GM23338 (cell line): Measurements from ENCODE around the gene RAD1. TPM values are rescaled to one million over a fixed set of nuclear protein-coding genes. Genes with fewer than 3 reads are reported as not detected.

Experiments
- ATAC-seq: fragments of 200-7000 bp; cut with Tn5 transposase; 3 replicates; pipeline ENCODE4 v1.9.1; 2020
- DNase-seq: peaks from one replicate; pipeline ENCODE4 v3.0.0-alpha.2; 2015; ENCODE audit warnings: low spot score
- H2AFZ ChIP-seq: fragments of 200-600 bp; sonication (generic); 2 replicates; pipeline ENCODE4 v1.8.0; 2016; ENCODE audit warnings: antibody characterized with exemption, mild to moderate bottlenecking, moderate library complexity
- H3F3A ChIP-seq: fragments of 200-600 bp; sonication (generic); replicated peaks from 2 replicates; pipeline ENCODE4 v1.8.0; 2017; ENCODE audit warnings: antibody characterized with exemption, mixed run types, low read depth
- H3K27ac ChIP-seq: fragments of 200-600 bp; sonication (generic); 2 replicates; pipeline ENCODE4 v1.6.1; 2016; ENCODE audit warnings: low read depth
- H3K27me3 ChIP-seq: fragments of 200-600 bp; sonication (generic); 2 replicates; pipeline ENCODE4 v1.8.0; 2016; ENCODE audit warnings: mild to moderate bottlenecking, mixed run types, moderate library complexity; ENCODE audit not compliant: insufficient read depth
- H3K36me3 ChIP-seq: fragments of 200-600 bp; sonication (generic); 2 replicates; pipeline ENCODE4 v1.8.0; 2016; ENCODE audit warnings: mild to moderate bottlenecking; ENCODE audit not compliant: insufficient read depth
- H3K4me1 ChIP-seq: fragments of 200-600 bp; sonication (generic); 2 replicates; pipeline ENCODE4 v1.8.0; 2016; ENCODE audit warnings: mild to moderate bottlenecking, moderate library complexity; ENCODE audit not compliant: insufficient read depth
- H3K4me2 ChIP-seq: fragments of 200-600 bp; sonication (generic); 2 replicates; pipeline ENCODE4 v1.7.1; 2017; ENCODE audit warnings: mixed run types
- H3K4me3 ChIP-seq: fragments of 200-600 bp; sonication (generic); 2 replicates; pipeline ENCODE4 v1.6.1; 2016; ENCODE audit warnings: mixed run types
- H3K79me2 ChIP-seq: fragments of 200-600 bp; sonication (generic); replicated peaks from 2 replicates; pipeline ENCODE4 v1.8.0; 2017; ENCODE audit warnings: mild to moderate bottlenecking; ENCODE audit not compliant: insufficient read depth
- H3K9me2 ChIP-seq: fragments of 200-600 bp; sonication (generic); 2 replicates; pipeline ENCODE4 v1.8.0; 2017; ENCODE audit not compliant: insufficient read depth
- H4K20me1 ChIP-seq: fragments of 200-600 bp; sonication (generic); replicated peaks from 2 replicates; pipeline ENCODE4 v1.8.0; 2017; ENCODE audit warnings: mild to moderate bottlenecking; ENCODE audit not compliant: insufficient read depth
- H3K27ac Mint-ChIP-seq: 2 replicates; pipeline ENCODE4 v1.8.0; 2020; ENCODE audit warnings: inconsistent platforms, mild to moderate bottlenecking, moderate library complexity, mixed read lengths
- H3K27me3 Mint-ChIP-seq: 3 replicates; pipeline ENCODE4 v1.8.0; 2022; ENCODE audit warnings: low read depth, mild to moderate bottlenecking, moderate library complexity, mixed read lengths, inconsistent platforms; ENCODE audit not compliant: insufficient read depth, poor library complexity
- H3K36me3 Mint-ChIP-seq: 3 replicates; pipeline ENCODE4 v1.8.0; 2021; ENCODE audit warnings: low read depth, mild to moderate bottlenecking, inconsistent platforms, moderate library complexity, mixed read lengths
- H3K4me1 Mint-ChIP-seq: 3 replicates; pipeline ENCODE4 v1.8.0; 2020; ENCODE audit warnings: mild to moderate bottlenecking, inconsistent platforms, mixed read lengths
- H3K4me3 Mint-ChIP-seq: 3 replicates; pipeline ENCODE4 v1.8.0; 2021; ENCODE audit warnings: moderate library complexity, mild to moderate bottlenecking, inconsistent platforms, mixed read lengths
- H3K9me3 Mint-ChIP-seq: 3 replicates; pipeline ENCODE4 v1.8.0; 2020; ENCODE audit warnings: moderate library complexity, mild to moderate bottlenecking, inconsistent platforms, mixed read lengths
- CREB1 ChIP-seq: fragments of 250-450 bp; sonication (Bioruptor Pico); IDR thresholded peaks from 2 replicates; pipeline ENCODE4 v1.5.0; 2020; ENCODE audit warnings: low read depth, mild to moderate bottlenecking, moderate library complexity
- EZH2 ChIP-seq: fragments of 200-600 bp; sonication (generic); IDR thresholded peaks from one replicate; pipeline ENCODE4 v1.8.0; 2017; ENCODE audit warnings: antibody characterized with exemption, mild to moderate bottlenecking, low read depth; ENCODE audit not compliant: unreplicated experiment
- EZH2phosphoT487 ChIP-seq: fragments of 200-600 bp; sonication (generic); IDR thresholded peaks from one replicate; pipeline ENCODE4 v1.8.1; 2018; ENCODE audit warnings: antibody characterized with exemption; ENCODE audit not compliant: unreplicated experiment
- NANOG ChIP-seq: IDR thresholded peaks from 2 replicates; pipeline ENCODE4 v1.6.1; 2016; ENCODE audit warnings: antibody characterized with exemption, borderline replicate concordance
- STAT1 ChIP-seq: IDR thresholded peaks from one replicate; pipeline ENCODE4 v1.6.1; 2016; ENCODE audit warnings: antibody characterized with exemption; ENCODE audit not compliant: unreplicated experiment
- polyA plus RNA-seq: library from polyadenylated mRNA; unstranded; fragments of >200 nt; fragmentation: Nextera tagmentation; extraction: Ambion mirVana; gene quantifications from 2 replicates; pipeline ENCODE4 v1.2.1, GENCODE V29; 2016
- total RNA-seq: library from RNA; depleted of rRNA; stranded (reverse); fragments of >200 nt; shearing (Covaris generic); gene quantifications from 2 replicates; pipeline ENCODE4 v1.2.3, GENCODE V29; 2014
- TF ChIP-seq, protein P1 (sequence below), 2 experiments: fragments of 200-600 bp in 1 of 2; sonication (generic) in 1 of 2; conservative IDR thresholded peaks; 2 replicates each; pipeline versions ENCODE4 v1.5.1 to v1.6.1; 2016 to 2017; ENCODE audit warnings: antibody characterized with exemption in 2 of 2, low read depth in 2 of 2, mild to moderate bottlenecking in 2 of 2, moderate library complexity in 1 of 2
- TF ChIP-seq, protein P2 (sequence below): IDR thresholded peaks from 2 replicates; pipeline ENCODE4 v1.6.1; 2016; ENCODE audit warnings: antibody characterized with exemption
- TF ChIP-seq, protein P3 (sequence below): IDR thresholded peaks from one replicate; pipeline ENCODE4 v1.6.1; 2018; ENCODE audit warnings: antibody characterized with exemption; ENCODE audit not compliant: unreplicated experiment
- TF ChIP-seq, protein P4 (sequence below): fragments of 250-450 bp; sonication (Bioruptor Pico); IDR thresholded peaks from 2 replicates; pipeline ENCODE4 v1.5.0; 2020; ENCODE audit warnings: mild to moderate bottlenecking, moderate library complexity

The RAD1 gene
- total and polyA plus RNA-seq, 2 experiments from 2014 or later: 39.3 to 40.9 TPM

DNA sequence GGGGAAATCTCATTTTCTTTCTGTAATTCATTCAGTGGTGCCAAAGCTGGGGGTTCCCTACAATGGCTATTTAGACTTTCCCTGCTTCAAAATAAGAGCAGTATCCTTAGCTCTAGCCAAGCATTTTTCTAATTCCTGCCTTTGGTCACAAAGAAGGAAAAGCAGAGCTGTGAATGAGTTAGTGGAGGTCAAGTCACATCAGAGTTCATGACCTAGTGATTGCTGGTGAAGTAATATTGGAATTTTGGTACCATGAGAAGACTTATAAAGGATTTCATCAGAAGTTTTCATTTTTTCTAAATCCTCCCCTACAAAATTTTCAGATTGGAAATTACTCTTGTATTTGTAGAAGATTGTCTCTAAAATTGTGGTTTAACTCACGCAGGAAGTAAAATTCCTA, 42.0 kb upstream of the RAD1 start:
- no peak for ATAC-seq
- Histone ChIP-seq H3K4me3 (no peak overlapping the region), H3K36me3 (peaks cover 17% of the 10 kb centered on the region), H4K20me1 (no peaks in the 10 kb centered on the region), H2AFZ (no peak overlapping the region), H3K27ac (no peak overlapping the region), H3K79me2 (no peaks in the 10 kb centered on the region; the same call in 1 of the 2 replicates), H3K27me3 (no peaks in the 10 kb centered on the region), H3K9me2 (no peaks in the 10 kb centered on the region), H3K4me2 (no peak overlapping the region), H3K4me1 (no peaks in the 10 kb centered on the region), H3F3A (no peaks in the 10 kb centered on the region)
- no peak for TF ChIP-seq EZH2
- TF ChIP-seq STAT1: no peak
- TF ChIP-seq, protein P1, sequence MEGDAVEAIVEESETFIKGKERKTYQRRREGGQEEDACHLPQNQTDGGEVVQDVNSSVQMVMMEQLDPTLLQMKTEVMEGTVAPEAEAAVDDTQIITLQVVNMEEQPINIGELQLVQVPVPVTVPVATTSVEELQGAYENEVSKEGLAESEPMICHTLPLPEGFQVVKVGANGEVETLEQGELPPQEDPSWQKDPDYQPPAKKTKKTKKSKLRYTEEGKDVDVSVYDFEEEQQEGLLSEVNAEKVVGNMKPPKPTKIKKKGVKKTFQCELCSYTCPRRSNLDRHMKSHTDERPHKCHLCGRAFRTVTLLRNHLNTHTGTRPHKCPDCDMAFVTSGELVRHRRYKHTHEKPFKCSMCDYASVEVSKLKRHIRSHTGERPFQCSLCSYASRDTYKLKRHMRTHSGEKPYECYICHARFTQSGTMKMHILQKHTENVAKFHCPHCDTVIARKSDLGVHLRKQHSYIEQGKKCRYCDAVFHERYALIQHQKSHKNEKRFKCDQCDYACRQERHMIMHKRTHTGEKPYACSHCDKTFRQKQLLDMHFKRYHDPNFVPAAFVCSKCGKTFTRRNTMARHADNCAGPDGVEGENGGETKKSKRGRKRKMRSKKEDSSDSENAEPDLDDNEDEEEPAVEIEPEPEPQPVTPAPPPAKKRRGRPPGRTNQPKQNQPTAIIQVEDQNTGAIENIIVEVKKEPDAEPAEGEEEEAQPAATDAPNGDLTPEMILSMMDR (conservative IDR thresholded peaks at IDR 0.05; ENCODE audit: low read depth in 2 of 2): no peak
- no peak for TF ChIP-seq CREB1 (CRISPR knock-in tag)
- TF ChIP-seq NANOG: no peak
- Mint-ChIP-seq H3K4me1 (no peaks in the 10 kb centered on the region), H3K4me3 (no peak overlapping the region), H3K36me3 (peaks cover 23% of the 10 kb centered on the region), H3K9me3 (no peaks in the 10 kb centered on the region), H3K27ac (no peak overlapping the region; the same call in 1 of the 2 replicates), H3K27me3 (peaks cover 3% of the 10 kb centered on the region)
- DNase-seq: peak; percentile 26

DNA sequence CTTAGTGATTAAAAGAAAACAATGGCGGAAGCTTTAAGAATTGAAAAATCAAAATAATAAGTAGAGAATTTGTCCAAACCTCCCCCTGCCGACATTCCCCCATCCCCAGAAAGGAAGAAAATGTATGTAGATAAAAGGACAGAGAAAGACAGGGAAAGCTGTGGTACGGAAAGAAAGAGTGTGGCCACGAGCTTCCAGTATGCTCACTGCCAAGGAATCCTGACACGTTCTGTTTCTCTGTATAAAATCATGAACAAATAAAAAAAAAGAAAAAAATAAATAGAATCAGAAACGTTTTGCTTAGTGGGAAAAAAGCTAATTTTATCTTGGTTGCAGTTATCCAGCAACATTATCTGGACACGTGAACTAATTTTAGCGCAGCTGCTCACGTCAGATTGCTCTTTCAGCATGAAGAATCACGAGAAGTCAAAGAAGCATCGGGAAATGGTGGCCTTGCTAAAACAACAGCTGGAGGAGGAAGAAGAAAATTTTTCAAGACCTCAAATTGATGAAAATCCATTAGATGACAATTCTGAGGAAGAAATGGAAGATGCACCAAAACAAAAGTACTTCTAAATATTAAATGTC, 29.2 kb upstream of the RAD1 start:
- H3K4me3 ChIP-seq: no peak overlapping the region
- no peak for DNase-seq
- no peak for ATAC-seq
- H3K4me3 Mint-ChIP-seq: no peak overlapping the region
- H3K27ac ChIP-seq: no peak overlapping the region
- H4K20me1 ChIP-seq: no peaks in the 10 kb centered on the region
- H3K79me2 ChIP-seq: no peaks in the 10 kb centered on the region
- H3K27me3 Mint-ChIP-seq: no peaks in the 10 kb centered on the region
- H3K36me3 Mint-ChIP-seq: peaks cover 39% of the 10 kb centered on the region
- H3K27ac Mint-ChIP-seq: no peak overlapping the region
- H3K9me2 ChIP-seq: no peaks in the 10 kb centered on the region
- no peaks in the 10 kb centered on the region for H3K9me3 Mint-ChIP-seq
- no peaks in the 10 kb centered on the region for H3F3A ChIP-seq
- peaks cover 26% of the 10 kb centered on the region for H3K36me3 ChIP-seq
- H3K27me3 ChIP-seq: no peaks in the 10 kb centered on the region
- H3K4me1 Mint-ChIP-seq: no peaks in the 10 kb centered on the region
- no peak overlapping the region for H3K4me2 ChIP-seq
- H3K4me1 ChIP-seq: no peaks in the 10 kb centered on the region
- H2AFZ ChIP-seq: no peak overlapping the region
- TF ChIP-seq, protein P2, sequence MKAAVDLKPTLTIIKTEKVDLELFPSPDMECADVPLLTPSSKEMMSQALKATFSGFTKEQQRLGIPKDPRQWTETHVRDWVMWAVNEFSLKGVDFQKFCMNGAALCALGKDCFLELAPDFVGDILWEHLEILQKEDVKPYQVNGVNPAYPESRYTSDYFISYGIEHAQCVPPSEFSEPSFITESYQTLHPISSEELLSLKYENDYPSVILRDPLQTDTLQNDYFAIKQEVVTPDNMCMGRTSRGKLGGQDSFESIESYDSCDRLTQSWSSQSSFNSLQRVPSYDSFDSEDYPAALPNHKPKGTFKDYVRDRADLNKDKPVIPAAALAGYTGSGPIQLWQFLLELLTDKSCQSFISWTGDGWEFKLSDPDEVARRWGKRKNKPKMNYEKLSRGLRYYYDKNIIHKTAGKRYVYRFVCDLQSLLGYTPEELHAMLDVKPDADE: no peak
- no peak for TF ChIP-seq CREB1 (CRISPR knock-in tag)
- TF ChIP-seq, protein P3, sequence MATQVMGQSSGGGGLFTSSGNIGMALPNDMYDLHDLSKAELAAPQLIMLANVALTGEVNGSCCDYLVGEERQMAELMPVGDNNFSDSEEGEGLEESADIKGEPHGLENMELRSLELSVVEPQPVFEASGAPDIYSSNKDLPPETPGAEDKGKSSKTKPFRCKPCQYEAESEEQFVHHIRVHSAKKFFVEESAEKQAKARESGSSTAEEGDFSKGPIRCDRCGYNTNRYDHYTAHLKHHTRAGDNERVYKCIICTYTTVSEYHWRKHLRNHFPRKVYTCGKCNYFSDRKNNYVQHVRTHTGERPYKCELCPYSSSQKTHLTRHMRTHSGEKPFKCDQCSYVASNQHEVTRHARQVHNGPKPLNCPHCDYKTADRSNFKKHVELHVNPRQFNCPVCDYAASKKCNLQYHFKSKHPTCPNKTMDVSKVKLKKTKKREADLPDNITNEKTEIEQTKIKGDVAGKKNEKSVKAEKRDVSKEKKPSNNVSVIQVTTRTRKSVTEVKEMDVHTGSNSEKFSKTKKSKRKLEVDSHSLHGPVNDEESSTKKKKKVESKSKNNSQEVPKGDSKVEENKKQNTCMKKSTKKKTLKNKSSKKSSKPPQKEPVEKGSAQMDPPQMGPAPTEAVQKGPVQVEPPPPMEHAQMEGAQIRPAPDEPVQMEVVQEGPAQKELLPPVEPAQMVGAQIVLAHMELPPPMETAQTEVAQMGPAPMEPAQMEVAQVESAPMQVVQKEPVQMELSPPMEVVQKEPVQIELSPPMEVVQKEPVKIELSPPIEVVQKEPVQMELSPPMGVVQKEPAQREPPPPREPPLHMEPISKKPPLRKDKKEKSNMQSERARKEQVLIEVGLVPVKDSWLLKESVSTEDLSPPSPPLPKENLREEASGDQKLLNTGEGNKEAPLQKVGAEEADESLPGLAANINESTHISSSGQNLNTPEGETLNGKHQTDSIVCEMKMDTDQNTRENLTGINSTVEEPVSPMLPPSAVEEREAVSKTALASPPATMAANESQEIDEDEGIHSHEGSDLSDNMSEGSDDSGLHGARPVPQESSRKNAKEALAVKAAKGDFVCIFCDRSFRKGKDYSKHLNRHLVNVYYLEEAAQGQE: no peak
- TF ChIP-seq, protein P4, sequence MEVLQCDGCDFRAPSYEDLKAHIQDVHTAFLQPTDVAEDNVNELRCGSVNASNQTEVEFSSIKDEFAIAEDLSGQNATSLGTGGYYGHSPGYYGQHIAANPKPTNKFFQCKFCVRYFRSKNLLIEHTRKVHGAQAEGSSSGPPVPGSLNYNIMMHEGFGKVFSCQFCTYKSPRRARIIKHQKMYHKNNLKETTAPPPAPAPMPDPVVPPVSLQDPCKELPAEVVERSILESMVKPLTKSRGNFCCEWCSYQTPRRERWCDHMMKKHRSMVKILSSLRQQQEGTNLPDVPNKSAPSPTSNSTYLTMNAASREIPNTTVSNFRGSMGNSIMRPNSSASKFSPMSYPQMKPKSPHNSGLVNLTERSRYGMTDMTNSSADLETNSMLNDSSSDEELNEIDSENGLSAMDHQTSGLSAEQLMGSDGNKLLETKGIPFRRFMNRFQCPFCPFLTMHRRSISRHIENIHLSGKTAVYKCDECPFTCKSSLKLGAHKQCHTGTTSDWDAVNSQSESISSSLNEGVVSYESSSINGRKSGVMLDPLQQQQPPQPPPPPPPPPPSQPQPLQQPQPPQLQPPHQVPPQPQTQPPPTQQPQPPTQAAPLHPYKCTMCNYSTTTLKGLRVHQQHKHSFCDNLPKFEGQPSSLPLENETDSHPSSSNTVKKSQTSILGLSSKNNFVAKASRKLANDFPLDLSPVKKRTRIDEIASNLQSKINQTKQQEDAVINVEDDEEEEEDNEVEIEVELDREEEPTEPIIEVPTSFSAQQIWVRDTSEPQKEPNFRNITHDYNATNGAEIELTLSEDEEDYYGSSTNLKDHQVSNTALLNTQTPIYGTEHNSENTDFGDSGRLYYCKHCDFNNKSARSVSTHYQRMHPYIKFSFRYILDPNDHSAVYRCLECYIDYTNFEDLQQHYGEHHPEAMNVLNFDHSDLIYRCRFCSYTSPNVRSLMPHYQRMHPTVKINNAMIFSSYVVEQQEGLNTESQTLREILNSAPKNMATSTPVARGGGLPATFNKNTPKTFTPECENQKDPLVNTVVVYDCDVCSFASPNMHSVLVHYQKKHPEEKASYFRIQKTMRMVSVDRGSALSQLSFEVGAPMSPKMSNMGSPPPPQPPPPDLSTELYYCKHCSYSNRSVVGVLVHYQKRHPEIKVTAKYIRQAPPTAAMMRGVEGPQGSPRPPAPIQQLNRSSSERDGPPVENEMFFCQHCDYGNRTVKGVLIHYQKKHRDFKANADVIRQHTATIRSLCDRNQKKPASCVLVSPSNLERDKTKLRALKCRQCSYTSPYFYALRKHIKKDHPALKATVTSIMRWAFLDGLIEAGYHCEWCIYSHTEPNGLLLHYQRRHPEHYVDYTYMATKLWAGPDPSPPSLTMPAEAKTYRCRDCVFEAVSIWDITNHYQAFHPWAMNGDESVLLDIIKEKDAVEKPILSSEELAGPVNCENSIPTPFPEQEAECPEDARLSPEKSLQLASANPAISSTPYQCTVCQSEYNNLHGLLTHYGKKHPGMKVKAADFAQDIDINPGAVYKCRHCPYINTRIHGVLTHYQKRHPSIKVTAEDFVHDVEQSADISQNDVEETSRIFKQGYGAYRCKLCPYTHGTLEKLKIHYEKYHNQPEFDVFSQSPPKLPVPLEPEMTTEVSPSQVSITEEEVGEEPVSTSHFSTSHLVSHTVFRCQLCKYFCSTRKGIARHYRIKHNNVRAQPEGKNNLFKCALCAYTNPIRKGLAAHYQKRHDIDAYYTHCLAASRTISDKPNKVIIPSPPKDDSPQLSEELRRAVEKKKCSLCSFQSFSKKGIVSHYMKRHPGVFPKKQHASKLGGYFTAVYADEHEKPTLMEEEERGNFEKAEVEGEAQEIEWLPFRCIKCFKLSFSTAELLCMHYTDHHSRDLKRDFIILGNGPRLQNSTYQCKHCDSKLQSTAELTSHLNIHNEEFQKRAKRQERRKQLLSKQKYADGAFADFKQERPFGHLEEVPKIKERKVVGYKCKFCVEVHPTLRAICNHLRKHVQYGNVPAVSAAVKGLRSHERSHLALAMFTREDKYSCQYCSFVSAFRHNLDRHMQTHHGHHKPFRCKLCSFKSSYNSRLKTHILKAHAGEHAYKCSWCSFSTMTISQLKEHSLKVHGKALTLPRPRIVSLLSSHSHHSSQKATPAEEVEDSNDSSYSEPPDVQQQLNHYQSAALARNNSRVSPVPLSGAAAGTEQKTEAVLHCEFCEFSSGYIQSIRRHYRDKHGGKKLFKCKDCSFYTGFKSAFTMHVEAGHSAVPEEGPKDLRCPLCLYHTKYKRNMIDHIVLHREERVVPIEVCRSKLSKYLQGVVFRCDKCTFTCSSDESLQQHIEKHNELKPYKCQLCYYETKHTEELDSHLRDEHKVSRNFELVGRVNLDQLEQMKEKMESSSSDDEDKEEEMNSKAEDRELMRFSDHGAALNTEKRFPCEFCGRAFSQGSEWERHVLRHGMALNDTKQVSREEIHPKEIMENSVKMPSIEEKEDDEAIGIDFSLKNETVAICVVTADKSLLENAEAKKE (CRISPR knock-in tag): no peak
- TF ChIP-seq EZH2phosphoT487: no peak
